OCI-LY3 (cell line): Measurements from ENCODE around the gene VAV1.

Source experiments
- CTCF ChIP-seq: fragments of 200-600, 300-600 bp; sonication (generic); IDR thresholded peaks from 2 replicates; pipeline ENCODE4 v1.5.1; 2014; ENCODE audit warnings: antibody characterized with exemption, low read length, low read depth
- EZH2phosphoT487 ChIP-seq: fragments of 200-600 bp; shearing (Covaris generic); IDR thresholded peaks from 2 replicates; pipeline ENCODE4 v1.6.1; 2018; ENCODE audit warnings: antibody characterized with exemption, mixed run types, low read depth

- TF ChIP-seq CTCF = no peak
- TF ChIP-seq EZH2phosphoT487 = no peak
Observed at GRCh38 chr19:6774821-6775707, 2.6 kb downstream of the VAV1 start.
